A673 (cell line): ENCODE data around the gene TMEM88.

Source experiments
- EZH2 ChIP-seq: fragments of 200-600 bp; sonication (generic); IDR thresholded peaks from 2 replicates; pipeline ENCODE4 v1.6.1; 2017; ENCODE audit warnings: borderline replicate concordance, low read depth, mild to moderate bottlenecking, mixed read lengths, antibody characterized with exemption, low read length; ENCODE audit not compliant: poor library complexity, severe bottlenecking
- TF ChIP-seq, protein P1 (sequence below): fragments of 300-800, 200-600 bp; sonication (generic); conservative IDR thresholded peaks from 2 replicates; pipeline ENCODE4 v1.5.1; 2017; ENCODE audit warnings: low read depth, mild to moderate bottlenecking, antibody characterized with exemption, low read length, moderate library complexity, mixed read lengths

DNA sequence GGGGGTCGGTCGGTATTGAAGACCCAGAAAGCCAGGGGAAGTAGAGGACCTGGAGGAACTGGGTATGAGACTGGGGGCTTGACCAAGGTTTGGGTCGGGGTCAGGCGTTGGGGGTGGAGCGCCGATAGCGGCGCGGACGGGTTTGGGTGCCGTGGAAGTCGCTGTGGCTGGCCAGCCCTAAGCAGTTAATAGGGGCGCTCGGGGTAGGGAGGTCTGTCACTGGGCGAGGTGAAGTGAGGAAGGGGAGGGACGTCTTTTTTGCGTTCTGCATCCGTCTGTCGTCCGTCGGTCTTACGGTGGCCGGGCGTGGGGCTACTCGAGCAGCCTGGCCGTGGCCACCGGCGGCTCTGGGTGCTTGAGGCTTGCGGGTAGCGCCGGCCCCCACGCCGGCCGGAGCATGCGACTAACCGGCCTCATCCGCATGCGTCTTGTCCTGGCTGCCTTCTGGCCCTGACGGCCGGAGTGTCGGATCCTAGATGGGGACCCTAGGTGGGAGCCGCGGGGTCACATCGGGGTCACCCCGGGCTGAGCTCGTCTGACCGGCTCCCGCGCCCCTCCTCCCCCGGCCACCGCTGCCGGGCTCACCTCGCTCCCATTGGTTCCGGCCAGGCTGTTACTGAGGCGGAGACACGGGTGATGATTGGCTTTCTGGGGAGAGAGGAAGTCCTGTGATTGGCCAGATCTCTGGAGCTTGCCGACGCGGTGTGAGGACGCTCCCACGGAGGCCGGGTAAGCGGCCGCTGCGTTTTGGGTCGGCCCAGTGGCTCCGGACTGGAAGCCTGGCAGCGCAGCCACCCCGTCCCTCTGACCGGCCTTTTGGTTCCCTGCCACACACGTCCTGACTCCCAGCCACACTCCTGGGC, 10.3 kb upstream of the TMEM88 start:
- TF ChIP-seq, protein P1, sequence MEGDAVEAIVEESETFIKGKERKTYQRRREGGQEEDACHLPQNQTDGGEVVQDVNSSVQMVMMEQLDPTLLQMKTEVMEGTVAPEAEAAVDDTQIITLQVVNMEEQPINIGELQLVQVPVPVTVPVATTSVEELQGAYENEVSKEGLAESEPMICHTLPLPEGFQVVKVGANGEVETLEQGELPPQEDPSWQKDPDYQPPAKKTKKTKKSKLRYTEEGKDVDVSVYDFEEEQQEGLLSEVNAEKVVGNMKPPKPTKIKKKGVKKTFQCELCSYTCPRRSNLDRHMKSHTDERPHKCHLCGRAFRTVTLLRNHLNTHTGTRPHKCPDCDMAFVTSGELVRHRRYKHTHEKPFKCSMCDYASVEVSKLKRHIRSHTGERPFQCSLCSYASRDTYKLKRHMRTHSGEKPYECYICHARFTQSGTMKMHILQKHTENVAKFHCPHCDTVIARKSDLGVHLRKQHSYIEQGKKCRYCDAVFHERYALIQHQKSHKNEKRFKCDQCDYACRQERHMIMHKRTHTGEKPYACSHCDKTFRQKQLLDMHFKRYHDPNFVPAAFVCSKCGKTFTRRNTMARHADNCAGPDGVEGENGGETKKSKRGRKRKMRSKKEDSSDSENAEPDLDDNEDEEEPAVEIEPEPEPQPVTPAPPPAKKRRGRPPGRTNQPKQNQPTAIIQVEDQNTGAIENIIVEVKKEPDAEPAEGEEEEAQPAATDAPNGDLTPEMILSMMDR = no peak
- TF ChIP-seq EZH2 = no peak
